Ishikawa (cell line): Measurements from ENCODE around the gene ZBTB45.
A peak's percentile ranks its signal among the peaks of the same experiment; 100 is the strongest.

Source experiments
- CREB1 ChIP-seq: IDR thresholded peaks from 2 replicates; pipeline ENCODE4 v1.6.1; 2012; ENCODE audit warnings: low read depth
- EP300 ChIP-seq: IDR thresholded peaks from 2 replicates; pipeline ENCODE4 v1.6.1; 2012; ENCODE audit warnings: borderline replicate concordance
- FOXM1 ChIP-seq: IDR thresholded peaks from 2 replicates; pipeline ENCODE4 v1.6.1; 2012; ENCODE audit warnings: low read depth, borderline replicate concordance
- RAD21 ChIP-seq: IDR thresholded peaks from 2 replicates; pipeline ENCODE4 v1.6.1; 2012; ENCODE audit warnings: low read depth
- TAF1 ChIP-seq: IDR thresholded peaks from 2 replicates; pipeline ENCODE4 v1.6.1; 2012; ENCODE audit warnings: low read depth, mild to moderate bottlenecking
- YY1 ChIP-seq: IDR thresholded peaks from 2 replicates; pipeline ENCODE4 v1.6.1; 2012; ENCODE audit warnings: low read depth
- TF ChIP-seq, protein P1 (sequence below): IDR thresholded peaks from 2 replicates; pipeline ENCODE4 v1.6.1; 2012
- TF ChIP-seq, protein P2 (sequence below): IDR thresholded peaks from 2 replicates; pipeline ENCODE4 v1.6.1; 2012; ENCODE audit warnings: low read depth, mild to moderate bottlenecking

DNA sequence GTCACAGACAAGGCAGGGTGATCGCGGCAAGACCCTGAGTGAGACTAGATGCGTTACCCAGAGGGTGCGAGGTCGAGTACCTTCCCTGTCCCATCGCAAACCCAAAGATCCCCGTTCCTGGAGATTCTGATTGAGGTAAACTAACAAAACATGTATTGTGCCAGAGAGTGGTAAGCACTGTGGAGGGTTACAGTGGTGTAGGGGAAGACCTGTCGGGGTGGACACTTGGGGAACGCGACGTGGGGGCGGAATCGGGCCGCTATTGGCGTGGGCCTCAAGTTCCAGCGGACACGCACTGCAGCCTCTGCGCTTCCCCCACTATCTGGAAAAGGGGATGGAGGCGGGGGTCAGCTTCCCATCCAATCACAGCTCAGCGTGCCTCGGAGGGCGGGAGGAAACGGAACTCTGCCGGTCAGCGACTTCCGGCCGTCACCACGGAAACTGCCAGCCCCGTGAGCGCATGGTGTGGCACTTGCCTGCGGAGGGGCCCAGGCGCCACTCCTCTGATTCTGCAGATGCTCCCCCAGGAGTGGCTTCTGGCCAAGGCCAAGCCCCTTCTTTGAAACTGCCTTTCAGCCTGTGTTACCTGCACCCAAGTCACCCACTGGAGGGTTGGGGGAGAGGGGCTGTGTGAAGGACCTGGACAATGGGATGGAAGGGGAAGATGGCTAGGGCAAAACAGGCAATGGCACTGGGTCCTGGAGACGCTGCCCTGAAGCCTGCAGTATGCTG is 39.8 kb upstream of the ZBTB45 start:
- TF ChIP-seq EP300 (no peak), RAD21 (no peak), CREB1 (no peak), TAF1 (peak; percentile 53; the same call in 1 of the 2 replicates), FOXM1 (no peak), YY1 (peak; percentile 47)
- TF ChIP-seq, protein P1, sequence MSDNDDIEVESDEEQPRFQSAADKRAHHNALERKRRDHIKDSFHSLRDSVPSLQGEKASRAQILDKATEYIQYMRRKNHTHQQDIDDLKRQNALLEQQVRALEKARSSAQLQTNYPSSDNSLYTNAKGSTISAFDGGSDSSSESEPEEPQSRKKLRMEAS: peak; percentile 97
- TF ChIP-seq, protein P2, sequence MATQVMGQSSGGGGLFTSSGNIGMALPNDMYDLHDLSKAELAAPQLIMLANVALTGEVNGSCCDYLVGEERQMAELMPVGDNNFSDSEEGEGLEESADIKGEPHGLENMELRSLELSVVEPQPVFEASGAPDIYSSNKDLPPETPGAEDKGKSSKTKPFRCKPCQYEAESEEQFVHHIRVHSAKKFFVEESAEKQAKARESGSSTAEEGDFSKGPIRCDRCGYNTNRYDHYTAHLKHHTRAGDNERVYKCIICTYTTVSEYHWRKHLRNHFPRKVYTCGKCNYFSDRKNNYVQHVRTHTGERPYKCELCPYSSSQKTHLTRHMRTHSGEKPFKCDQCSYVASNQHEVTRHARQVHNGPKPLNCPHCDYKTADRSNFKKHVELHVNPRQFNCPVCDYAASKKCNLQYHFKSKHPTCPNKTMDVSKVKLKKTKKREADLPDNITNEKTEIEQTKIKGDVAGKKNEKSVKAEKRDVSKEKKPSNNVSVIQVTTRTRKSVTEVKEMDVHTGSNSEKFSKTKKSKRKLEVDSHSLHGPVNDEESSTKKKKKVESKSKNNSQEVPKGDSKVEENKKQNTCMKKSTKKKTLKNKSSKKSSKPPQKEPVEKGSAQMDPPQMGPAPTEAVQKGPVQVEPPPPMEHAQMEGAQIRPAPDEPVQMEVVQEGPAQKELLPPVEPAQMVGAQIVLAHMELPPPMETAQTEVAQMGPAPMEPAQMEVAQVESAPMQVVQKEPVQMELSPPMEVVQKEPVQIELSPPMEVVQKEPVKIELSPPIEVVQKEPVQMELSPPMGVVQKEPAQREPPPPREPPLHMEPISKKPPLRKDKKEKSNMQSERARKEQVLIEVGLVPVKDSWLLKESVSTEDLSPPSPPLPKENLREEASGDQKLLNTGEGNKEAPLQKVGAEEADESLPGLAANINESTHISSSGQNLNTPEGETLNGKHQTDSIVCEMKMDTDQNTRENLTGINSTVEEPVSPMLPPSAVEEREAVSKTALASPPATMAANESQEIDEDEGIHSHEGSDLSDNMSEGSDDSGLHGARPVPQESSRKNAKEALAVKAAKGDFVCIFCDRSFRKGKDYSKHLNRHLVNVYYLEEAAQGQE: no peak
